ENCODE measurements around the gene ARHGAP25. TPM values are rescaled to one million over a fixed set of nuclear protein-coding genes. Genes with fewer than 3 reads are reported as not detected.

ARHGAP25 gene
- polyA plus RNA-seq, 3 donors: 20.8 to 56.8 (median 36.3) TPM

DNA sequence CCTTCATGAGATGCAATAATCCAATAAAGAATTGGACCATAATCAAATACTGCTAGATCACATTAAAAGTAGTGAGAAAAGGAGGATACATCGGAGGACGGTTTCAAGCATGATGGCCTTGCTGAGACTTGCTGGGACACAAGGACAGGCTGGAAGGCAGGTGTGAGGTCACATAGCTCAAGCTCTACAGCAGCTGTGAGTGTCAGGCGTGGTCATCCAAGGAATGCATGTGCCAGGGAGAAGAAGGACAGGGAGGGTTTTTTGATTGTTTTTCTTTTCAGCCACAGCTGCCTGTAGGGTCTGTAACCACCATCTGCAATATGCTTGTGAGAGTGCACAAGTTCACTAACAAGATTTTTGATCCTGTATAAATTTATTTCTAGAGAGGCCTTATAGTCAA, 79.0 kb downstream of the ARHGAP25 start:
- TF ChIP-seq CTCF (IDR thresholded peaks at IDR 0.05): no peak
- peaks cover 87 to 99% of the 10 kb centered on the region in 2 donors for H3K36me3 ChIP-seq (replicated peaks in 1 of 2; ENCODE audit: control insufficient read depth in 1 of 2, insufficient read depth in 2 of 2, low read length in 2 of 2)
- Mint-ChIP-seq H3K9me3 (no peaks in the 10 kb centered on the region), H3K4me1 (peaks cover 37% of the 10 kb centered on the region), H3K4me3 (no peak overlapping the region), H3K36me3 (peaks cover 87 to 96% of the 10 kb centered on the region in 2 donors), H3K27ac (peak overlapping the region in 1 of 7 donors; percentile 2), H3K27me3 (ENCODE audit: low read depth in 3 of 3) (peaks cover 0 to 5% (median 0%) of the 10 kb centered on the region in 3 donors)
- H2AFZ ChIP-seq (ENCODE audit: insufficient read depth, low read depth, low read length, poor library complexity, severe bottlenecking): no peak overlapping the region
- peaks cover 31% of the 10 kb centered on the region for H4K20me1 ChIP-seq (ENCODE audit: insufficient read depth, low read length)
- H3K27me3 ChIP-seq (ENCODE audit: control insufficient read depth in 2 of 2, insufficient read depth in 2 of 2, low read length in 2 of 2): no peaks in the 10 kb centered on the region
- 100% methylated on average over 3 of the region's 3 CpGs for WGBS (ENCODE audit: insufficient coverage)
- no peak overlapping the region for H3K4me2 ChIP-seq (replicated peaks; ENCODE audit: extremely low read depth, low read length, poor library complexity, severe bottlenecking)
- H3K9ac ChIP-seq (ENCODE audit: insufficient read depth, low read length, poor library complexity, severe bottlenecking): no peak overlapping the region
- intact Hi-C loops (cut with micrococcal nuclease): no loop called here
- H3K9me3 ChIP-seq (replicated peaks in 1 of 2; ENCODE audit: control insufficient read depth in 1 of 2, insufficient read depth in 1 of 2, low read length in 2 of 2): no peaks in the 10 kb centered on the region
- H3K79me2 ChIP-seq (ENCODE audit: insufficient read depth, low read length): peaks cover 37% of the 10 kb centered on the region
- DNase-seq: no peak
- H3K4me1 ChIP-seq (ENCODE audit: control insufficient read depth in 1 of 2, insufficient read depth in 2 of 2, low read length in 2 of 2): peaks cover 22 to 56% of the 10 kb centered on the region in 2 donors
- peak overlapping the region in 1 of 2 donors; percentile 34 for H3K27ac ChIP-seq (ENCODE audit: low read depth in 1 of 2, low read length in 2 of 2)
- no peak overlapping the region for H3K4me3 ChIP-seq (replicated peaks in 1 of 3; ENCODE audit: low read depth in 2 of 3, low read length in 3 of 3)

DNA sequence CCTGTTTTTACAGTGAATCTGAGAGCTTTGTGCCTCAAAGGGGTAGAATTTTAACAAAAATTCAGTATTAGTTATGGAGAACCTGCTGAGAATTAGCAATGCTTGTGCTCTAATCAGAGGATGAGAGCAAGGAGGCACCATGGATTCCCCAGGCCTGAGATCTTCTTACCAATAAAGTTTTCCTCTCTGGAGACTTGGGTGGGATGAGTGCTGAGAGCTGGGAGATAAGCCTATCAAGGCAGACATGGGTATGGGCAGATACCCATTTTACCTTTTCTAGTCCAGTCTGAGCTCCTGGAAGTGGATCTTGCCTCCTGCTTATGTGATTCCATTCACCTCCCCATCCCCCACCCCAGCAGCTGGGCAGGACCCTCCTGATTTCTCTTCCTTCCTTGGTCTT, 82.7 kb downstream of the ARHGAP25 start:
- H3K9ac ChIP-seq (ENCODE audit: insufficient read depth, low read length, poor library complexity, severe bottlenecking): no peak overlapping the region
- no peak overlapping the region for H2AFZ ChIP-seq (ENCODE audit: insufficient read depth, low read depth, low read length, poor library complexity, severe bottlenecking)
- Mint-ChIP-seq H3K4me1 (peaks cover 9% of the 10 kb centered on the region), H3K36me3 (peaks cover 92 to 98% of the 10 kb centered on the region in 2 donors), H3K27me3 (ENCODE audit: low read depth in 3 of 3) (peaks cover 0 to 3% (median 0%) of the 10 kb centered on the region in 3 donors), H3K9me3 (no peaks in the 10 kb centered on the region), H3K27ac (peak overlapping the region in 4 of 7 donors; percentile 48 to 90 (median 64)), H3K4me3 (no peak overlapping the region)
- H3K36me3 ChIP-seq (replicated peaks in 1 of 2; ENCODE audit: control insufficient read depth in 1 of 2, insufficient read depth in 2 of 2, low read length in 2 of 2): peaks cover 96 to 100% of the 10 kb centered on the region in 2 donors
- H3K9me3 ChIP-seq (replicated peaks in 1 of 2; ENCODE audit: control insufficient read depth in 1 of 2, insufficient read depth in 1 of 2, low read length in 2 of 2): no peaks in the 10 kb centered on the region
- peaks cover 27% of the 10 kb centered on the region for H4K20me1 ChIP-seq (ENCODE audit: insufficient read depth, low read length)
- no peaks in the 10 kb centered on the region for H3K27me3 ChIP-seq (ENCODE audit: control insufficient read depth in 2 of 2, insufficient read depth in 2 of 2, low read length in 2 of 2)
- peaks cover 0 to 32% of the 10 kb centered on the region in 2 donors for H3K4me1 ChIP-seq (ENCODE audit: control insufficient read depth in 1 of 2, insufficient read depth in 2 of 2, low read length in 2 of 2)
- H3K79me2 ChIP-seq (ENCODE audit: insufficient read depth, low read length): peaks cover 22% of the 10 kb centered on the region
- no peak for DNase-seq
- no peak for TF ChIP-seq CTCF (IDR thresholded peaks at IDR 0.05)
- H3K4me3 ChIP-seq (replicated peaks in 1 of 3; ENCODE audit: low read depth in 2 of 3, low read length in 3 of 3): no peak overlapping the region
- no peak overlapping the region for H3K4me2 ChIP-seq (replicated peaks; ENCODE audit: extremely low read depth, low read length, poor library complexity, severe bottlenecking)
- H3K27ac ChIP-seq (ENCODE audit: low read depth in 1 of 2, low read length in 2 of 2): peak overlapping the region; percentile 1 to 68
- intact Hi-C loops (cut with micrococcal nuclease): no loop called here

All from CD14-positive monocyte (primary cell).